Measurements from ENCODE around the gene PCP2. TPM values are rescaled to one million over a fixed set of nuclear protein-coding genes. Genes with fewer than 3 reads are reported as not detected.

The PCP2 gene
- total and polyA plus RNA-seq, 7 donors, result 0.20 TPM; not detected in 6

- no peak for DNase-seq
- H3K4me3 ChIP-seq, result no peak overlapping the region
- no peaks in the 10 kb centered on the region for H3K27me3 ChIP-seq (ENCODE audit: insufficient read depth in 3 of 3, low read length in 2 of 3)
- H3K4me1 ChIP-seq, result peaks cover 19% of the 10 kb centered on the region
- no peak for TF ChIP-seq CTCF (IDR thresholded peaks at IDR 0.05)
- H3K9me3 ChIP-seq, result no peaks in the 10 kb centered on the region
- intact Hi-C loops (cut with DNase I), result no loop called here
- H3K36me3 ChIP-seq (ENCODE audit: insufficient read depth in 1 of 2, low read depth in 1 of 2), result peaks cover 4 to 58% of the 10 kb centered on the region in 2 donors
- WGBS, 3 donors, result 89 to 95% (median 93%) methylated on average over 22 to 24 of the region's 24 CpGs
- ATAC-seq, result no peak
- H3K27ac ChIP-seq, result no peak overlapping the region
These were observed 6.4 kb downstream of the PCP2 start for GRCh38 chr19:7627166-7627565.

- Histone ChIP-seq H3K4me3 (no peak overlapping the region), H3K27ac (no peak overlapping the region), H3K27me3 (ENCODE audit: insufficient read depth in 3 of 3, low read length in 2 of 3) (no peaks in the 10 kb centered on the region), H3K9me3 (no peaks in the 10 kb centered on the region), H3K36me3 (ENCODE audit: insufficient read depth in 1 of 2, low read depth in 1 of 2) (peaks cover 4 to 71% of the 10 kb centered on the region in 2 donors), H3K4me1 (peaks cover 18% of the 10 kb centered on the region)
- no peak for DNase-seq
- TF ChIP-seq CTCF (IDR thresholded peaks at IDR 0.05), result no peak
- no peak for ATAC-seq
- intact Hi-C loops (cut with DNase I), result no loop called here
- 94 to 97% (median 96%) methylated on average over 33 to 34 of the region's 34 CpGs for WGBS, 3 donors
These were observed 7.7 kb downstream of the PCP2 start for GRCh38 chr19:7625763-7626372.

GRCh38 chr19:7624810-7625209 is 8.7 kb downstream of the PCP2 start:
- Histone ChIP-seq H3K4me1 (peaks cover 12% of the 10 kb centered on the region), H3K4me3 (no peak overlapping the region), H3K36me3 (ENCODE audit: insufficient read depth in 1 of 2, low read depth in 1 of 2) (peaks cover 8 to 81% of the 10 kb centered on the region in 2 donors), H3K9me3 (no peaks in the 10 kb centered on the region), H3K27ac (no peak overlapping the region), H3K27me3 (ENCODE audit: insufficient read depth in 3 of 3, low read length in 2 of 3) (no peaks in the 10 kb centered on the region)
- intact Hi-C loops (cut with DNase I), result no loop called here
- TF ChIP-seq CTCF (IDR thresholded peaks at IDR 0.05), result no peak
- 90 to 95% (median 91%) methylated on average over 17 of the region's 17 CpGs for WGBS, 3 donors
- no peak for DNase-seq
- no peak for ATAC-seq

GRCh38 chr19:7623725-7624603 is 9.6 kb downstream of the PCP2 start:
- peaks cover 8 to 89% of the 10 kb centered on the region in 2 donors for H3K36me3 ChIP-seq (ENCODE audit: insufficient read depth in 1 of 2, low read depth in 1 of 2)
- intact Hi-C loops (cut with DNase I), result no loop called here
- no peak for TF ChIP-seq CTCF (IDR thresholded peaks at IDR 0.05)
- H3K27me3 ChIP-seq (ENCODE audit: insufficient read depth in 3 of 3, low read length in 2 of 3), result no peaks in the 10 kb centered on the region
- H3K4me1 ChIP-seq, result peaks cover 17% of the 10 kb centered on the region
- ATAC-seq, result no peak
- 90 to 92% (median 90%) methylated on average over 33 to 39 of the region's 39 CpGs for WGBS, 3 donors
- no peak for DNase-seq
- no peak overlapping the region for H3K27ac ChIP-seq
- no peaks in the 10 kb centered on the region for H3K9me3 ChIP-seq
- no peak overlapping the region for H3K4me3 ChIP-seq

Measured in psoas muscle (tissue), 8 donors.